ENCODE results near the gene C1QTNF8. TPM values are rescaled to one million over a fixed set of nuclear protein-coding genes. Genes with fewer than 3 reads are reported as not detected.

The C1QTNF8 gene
- total RNA-seq, 1 donor from 2014 or later, result not detected

- H3K27me3 ChIP-seq (ENCODE audit: insufficient read depth, low read length), result peaks cover 8% of the 10 kb centered on the region
- H3K27ac ChIP-seq (ENCODE audit: low read depth, low read length), result no peak overlapping the region
- H3K4me3 Mint-ChIP-seq (ENCODE audit: unreplicated experiment), result no peak overlapping the region
- DNase-seq (ENCODE audit: low read depth) (no peak), FAIRE-seq (no peak)
- H3K9me3 ChIP-seq (ENCODE audit: insufficient read depth, low read depth, low read length), result no peaks in the 10 kb centered on the region
- H2AFZ ChIP-seq (ENCODE audit: low read depth, low read length), result no peak overlapping the region
- H3K9me3 Mint-ChIP-seq (ENCODE audit: unreplicated experiment), result no peaks in the 10 kb centered on the region
- no peaks in the 10 kb centered on the region for H3K79me2 ChIP-seq (ENCODE audit: insufficient read depth, low read length)
- H3K4me3 ChIP-seq (ENCODE audit: insufficient read depth, low read depth, low read length), result no peak overlapping the region
- no peaks in the 10 kb centered on the region for H3K4me1 Mint-ChIP-seq (ENCODE audit: low read depth, unreplicated experiment)
- no peaks in the 10 kb centered on the region for H3K36me3 ChIP-seq (ENCODE audit: insufficient read depth, low read length)
- no peaks in the 10 kb centered on the region for H4K20me1 ChIP-seq (ENCODE audit: insufficient read depth, low read length)
- no peak overlapping the region for H3K27ac Mint-ChIP-seq (ENCODE audit: unreplicated experiment)
- no peak overlapping the region for H3K4me2 ChIP-seq (ENCODE audit: low read length)
- no peak for TF ChIP-seq EZH2 (IDR thresholded peaks at IDR 0.05; ENCODE audit: insufficient read depth, low read length)
- TF ChIP-seq, protein P1, sequence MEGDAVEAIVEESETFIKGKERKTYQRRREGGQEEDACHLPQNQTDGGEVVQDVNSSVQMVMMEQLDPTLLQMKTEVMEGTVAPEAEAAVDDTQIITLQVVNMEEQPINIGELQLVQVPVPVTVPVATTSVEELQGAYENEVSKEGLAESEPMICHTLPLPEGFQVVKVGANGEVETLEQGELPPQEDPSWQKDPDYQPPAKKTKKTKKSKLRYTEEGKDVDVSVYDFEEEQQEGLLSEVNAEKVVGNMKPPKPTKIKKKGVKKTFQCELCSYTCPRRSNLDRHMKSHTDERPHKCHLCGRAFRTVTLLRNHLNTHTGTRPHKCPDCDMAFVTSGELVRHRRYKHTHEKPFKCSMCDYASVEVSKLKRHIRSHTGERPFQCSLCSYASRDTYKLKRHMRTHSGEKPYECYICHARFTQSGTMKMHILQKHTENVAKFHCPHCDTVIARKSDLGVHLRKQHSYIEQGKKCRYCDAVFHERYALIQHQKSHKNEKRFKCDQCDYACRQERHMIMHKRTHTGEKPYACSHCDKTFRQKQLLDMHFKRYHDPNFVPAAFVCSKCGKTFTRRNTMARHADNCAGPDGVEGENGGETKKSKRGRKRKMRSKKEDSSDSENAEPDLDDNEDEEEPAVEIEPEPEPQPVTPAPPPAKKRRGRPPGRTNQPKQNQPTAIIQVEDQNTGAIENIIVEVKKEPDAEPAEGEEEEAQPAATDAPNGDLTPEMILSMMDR (IDR thresholded peaks at IDR 0.05; ENCODE audit: insufficient read depth, low read depth, low read length), result no peak
- H3K9ac ChIP-seq (ENCODE audit: low read length), result no peak overlapping the region
- H3K4me1 ChIP-seq (ENCODE audit: insufficient read depth, low read length), result peaks cover 2% of the 10 kb centered on the region
- peaks cover 12% of the 10 kb centered on the region for H3K27me3 Mint-ChIP-seq (ENCODE audit: low read depth, unreplicated experiment)
- H3K36me3 Mint-ChIP-seq (ENCODE audit: low read depth, unreplicated experiment), result no peaks in the 10 kb centered on the region
These were observed 4.2 kb upstream of the C1QTNF8 start for GRCh38 chr16:1100084-1100800.

GRCh38 chr16:1099189-1100083 is 3.4 kb upstream of the C1QTNF8 start:
- Histone ChIP-seq H3K4me1 (ENCODE audit: insufficient read depth, low read length) (peaks cover 2% of the 10 kb centered on the region), H3K79me2 (ENCODE audit: insufficient read depth, low read length) (no peaks in the 10 kb centered on the region), H3K27ac (ENCODE audit: low read depth, low read length) (no peak overlapping the region), H4K20me1 (ENCODE audit: insufficient read depth, low read length) (no peaks in the 10 kb centered on the region), H3K9ac (ENCODE audit: low read length) (no peak overlapping the region), H3K36me3 (ENCODE audit: insufficient read depth, low read length) (no peaks in the 10 kb centered on the region), H3K27me3 (ENCODE audit: insufficient read depth, low read length) (peaks cover 8% of the 10 kb centered on the region), H3K4me2 (ENCODE audit: low read length) (no peak overlapping the region), H3K9me3 (ENCODE audit: insufficient read depth, low read depth, low read length) (no peaks in the 10 kb centered on the region), H2AFZ (ENCODE audit: low read depth, low read length) (no peak overlapping the region), H3K4me3 (ENCODE audit: insufficient read depth, low read depth, low read length) (no peak overlapping the region)
- TF ChIP-seq EZH2 (IDR thresholded peaks at IDR 0.05; ENCODE audit: insufficient read depth, low read length), result no peak
- TF ChIP-seq, protein P1 (IDR thresholded peaks at IDR 0.05; ENCODE audit: insufficient read depth, low read depth, low read length), result no peak
- peaks cover 6% of the 10 kb centered on the region for H3K27me3 Mint-ChIP-seq (ENCODE audit: low read depth, unreplicated experiment)
- FAIRE-seq, result no peak
- no peaks in the 10 kb centered on the region for H3K9me3 Mint-ChIP-seq (ENCODE audit: unreplicated experiment)
- no peak overlapping the region for H3K4me3 Mint-ChIP-seq (ENCODE audit: unreplicated experiment)
- H3K36me3 Mint-ChIP-seq (ENCODE audit: low read depth, unreplicated experiment), result no peaks in the 10 kb centered on the region
- H3K4me1 Mint-ChIP-seq (ENCODE audit: low read depth, unreplicated experiment), result no peaks in the 10 kb centered on the region
- no peak overlapping the region for H3K27ac Mint-ChIP-seq (ENCODE audit: unreplicated experiment)
- DNase-seq (ENCODE audit: low read depth), result no peak

Measured in astrocyte (in vitro differentiated cells and primary cell).